CD14-positive monocyte (primary cell): Measurements from ENCODE around the gene MTNR1A. TPM values are rescaled to one million over a fixed set of nuclear protein-coding genes. Genes with fewer than 3 reads are reported as not detected.

ENCODE experiments used
- DNase-seq, 3 donors: peaks; one replicate each; pipeline ENCODE4 v3.0.0-alpha.2; 2011 to 2022
- H2AFZ ChIP-seq: 2 replicates; pipeline ENCODE4 v1.6.0; 2012; ENCODE audit warnings: mild to moderate bottlenecking, low read depth, low read length, inconsistent platforms; ENCODE audit not compliant: insufficient read depth, poor library complexity, severe bottlenecking
- H3K27ac ChIP-seq, 2 donors: 1 replicate in 1 of 2; 2 replicates in 1 of 2; pipeline ENCODE4 v1.5.1; 2012 to 2013; ENCODE audit warnings: low read length in 2 of 2, control low read depth in 1 of 2, inconsistent platforms in 1 of 2, low read depth in 1 of 2, mild to moderate bottlenecking in 1 of 2
- H3K27me3 ChIP-seq, 2 donors: one replicate each; pipeline versions ENCODE4 v1.6.0 to v1.6.1; 2011 to 2013; ENCODE audit warnings: low read length in 2 of 2; ENCODE audit not compliant: control insufficient read depth in 2 of 2, insufficient read depth in 2 of 2
- H3K36me3 ChIP-seq, 2 donors: replicated peaks in 1 of 2; 1 replicate in 1 of 2; 2 replicates in 1 of 2; pipeline versions ENCODE4 v1.5.1 to v1.6.1; 2012 to 2013; ENCODE audit warnings: low read length in 2 of 2, control low read depth in 1 of 2, inconsistent platforms in 1 of 2, mild to moderate bottlenecking in 1 of 2; ENCODE audit not compliant: insufficient read depth in 2 of 2, control insufficient read depth in 1 of 2
- H3K4me1 ChIP-seq, 2 donors: 1 replicate in 1 of 2; 2 replicates in 1 of 2; pipeline versions ENCODE4 v1.5.1 to v1.6.1; 2012 to 2013; ENCODE audit warnings: low read length in 2 of 2, control low read depth in 1 of 2, inconsistent platforms in 1 of 2, mild to moderate bottlenecking in 1 of 2, moderate library complexity in 1 of 2; ENCODE audit not compliant: insufficient read depth in 2 of 2, control insufficient read depth in 1 of 2
- H3K4me2 ChIP-seq: replicated peaks from 2 replicates; pipeline ENCODE3; 2012; ENCODE audit warnings: low read length, moderate library complexity, mild to moderate bottlenecking; ENCODE audit not compliant: poor library complexity, severe bottlenecking; ENCODE audit errors: extremely low read depth
- H3K4me3 ChIP-seq, 3 experiments: fragments of 200-600 bp in 1 of 3; sonication (generic) in 1 of 3; replicated peaks in 1 of 3; 1 replicate in 2 of 3; 2 replicates in 1 of 3; pipeline ENCODE4 v1.5.1; 2011 to 2013; ENCODE audit warnings: low read length in 3 of 3, mild to moderate bottlenecking in 3 of 3, control low read depth in 2 of 3, low read depth in 2 of 3, inconsistent platforms in 1 of 3, moderate library complexity in 1 of 3
- H3K79me2 ChIP-seq: 2 replicates; pipeline ENCODE4 v1.6.0; 2012; ENCODE audit warnings: mild to moderate bottlenecking, control low read depth, inconsistent platforms, low read length, moderate library complexity; ENCODE audit not compliant: insufficient read depth
- H3K9ac ChIP-seq: 2 replicates; pipeline ENCODE4 v1.6.0; 2017; ENCODE audit warnings: low read length, mild to moderate bottlenecking; ENCODE audit not compliant: insufficient read depth, poor library complexity, severe bottlenecking
- H3K9me3 ChIP-seq, 2 donors: replicated peaks in 1 of 2; 1 replicate in 1 of 2; 2 replicates in 1 of 2; pipeline versions ENCODE4 v1.5.1 to v1.6.1; 2012 to 2013; ENCODE audit warnings: low read length in 2 of 2, control low read depth in 1 of 2; ENCODE audit not compliant: control insufficient read depth in 1 of 2, insufficient read depth in 1 of 2
- H4K20me1 ChIP-seq: 2 replicates; pipeline ENCODE4 v1.6.0; 2012; ENCODE audit warnings: mild to moderate bottlenecking, low read length, control low read depth, moderate library complexity; ENCODE audit not compliant: insufficient read depth
- H3K27ac Mint-ChIP-seq, 7 donors: one replicate each; pipeline ENCODE4 v1.8.0; 2020; ENCODE audit warnings: mild to moderate bottlenecking in 7 of 7, mixed read lengths in 7 of 7, moderate library complexity in 6 of 7, inconsistent platforms in 2 of 7
- H3K27me3 Mint-ChIP-seq, 3 donors: one replicate each; pipeline ENCODE4 v1.8.0; 2021 to 2022; ENCODE audit warnings: low read depth in 3 of 3, mild to moderate bottlenecking in 3 of 3, mixed read lengths in 3 of 3, moderate library complexity in 3 of 3, inconsistent platforms in 1 of 3
- H3K36me3 Mint-ChIP-seq, 2 donors: one replicate each; pipeline ENCODE4 v1.8.0; 2020; ENCODE audit warnings: mixed read lengths in 2 of 2, inconsistent platforms in 1 of 2, mild to moderate bottlenecking in 1 of 2
- H3K4me1 Mint-ChIP-seq: one replicate; pipeline ENCODE4 v1.8.0; 2020; ENCODE audit warnings: mild to moderate bottlenecking, mixed read lengths
- H3K4me3 Mint-ChIP-seq, 2 donors: one replicate each; pipeline ENCODE4 v1.8.0; 2020; ENCODE audit warnings: mild to moderate bottlenecking in 2 of 2, mixed read lengths in 2 of 2, moderate library complexity in 1 of 2
- H3K9me3 Mint-ChIP-seq, 7 donors: one replicate each; pipeline ENCODE4 v1.8.0; 2020 to 2022; ENCODE audit warnings: mixed read lengths in 7 of 7, mild to moderate bottlenecking in 6 of 7, moderate library complexity in 6 of 7, inconsistent platforms in 2 of 7
- CTCF ChIP-seq: fragments of 200-600 bp; IDR thresholded peaks from one replicate; pipeline ENCODE4 v1.8.0; 2022; ENCODE audit warnings: antibody characterized with exemption, mild to moderate bottlenecking
- WGBS: methylation state at CpG from one replicate; pipeline ENCODE4 v1.1.5; 2013; ENCODE audit warnings: missing lambda C conversion rate; ENCODE audit not compliant: insufficient coverage; 5-methylcytosine and 5-hydroxymethylcytosine counted together
- intact Hi-C, 2 donors: fragments of 100-400 bp; cut with micrococcal nuclease; formaldehyde crosslinking; loops; one replicate each; pipeline versions ENCODE4 v1.15.0 to v1.15.1; 2023
- polyA plus RNA-seq, 3 donors: library from polyadenylated mRNA; depleted of rRNA in 1 of 3; unstranded in 2 of 3; stranded (reverse) in 1 of 3; fragments of 300-500 nt in 2 of 3; fragments of >200 nt in 1 of 3; fragmentation: Illumina TruSeq in 2 of 3; gene quantifications; 1 replicate in 2 of 3; 2 replicates in 1 of 3; pipeline ENCODE4 v1.2.3, GENCODE V29; 2012 to 2021

MTNR1A gene
- polyA plus RNA-seq, 3 donors = not detected

GRCh38 chr4:186545436-186545835, 9.9 kb downstream of the MTNR1A start:
- H3K27me3 Mint-ChIP-seq = peaks cover 0 to 3% (median 0%) of the 10 kb centered on the region in 3 donors
- H3K27ac ChIP-seq = no peak overlapping the region
- no peak for DNase-seq
- H3K4me3 Mint-ChIP-seq = no peak overlapping the region
- H3K27ac Mint-ChIP-seq = no peak overlapping the region
- no peak overlapping the region for H3K4me2 ChIP-seq
- no peaks in the 10 kb centered on the region for H4K20me1 ChIP-seq
- no peaks in the 10 kb centered on the region for H3K36me3 Mint-ChIP-seq
- H3K9me3 ChIP-seq = peaks cover 29 to 58% of the 10 kb centered on the region in 2 donors
- no peak overlapping the region for H2AFZ ChIP-seq
- H3K36me3 ChIP-seq = no peaks in the 10 kb centered on the region
- H3K79me2 ChIP-seq = no peaks in the 10 kb centered on the region
- no peak for TF ChIP-seq CTCF
- H3K9ac ChIP-seq = no peak overlapping the region
- 90% methylated on average over 4 of the region's 7 CpGs for WGBS
- no peaks in the 10 kb centered on the region for H3K4me1 Mint-ChIP-seq
- no peak overlapping the region for H3K4me3 ChIP-seq
- no peaks in the 10 kb centered on the region for H3K27me3 ChIP-seq
- peaks cover 10 to 30% (median 22%) of the 10 kb centered on the region in 7 donors for H3K9me3 Mint-ChIP-seq
- intact Hi-C loops = no loop called here
- no peaks in the 10 kb centered on the region for H3K4me1 ChIP-seq

DNA sequence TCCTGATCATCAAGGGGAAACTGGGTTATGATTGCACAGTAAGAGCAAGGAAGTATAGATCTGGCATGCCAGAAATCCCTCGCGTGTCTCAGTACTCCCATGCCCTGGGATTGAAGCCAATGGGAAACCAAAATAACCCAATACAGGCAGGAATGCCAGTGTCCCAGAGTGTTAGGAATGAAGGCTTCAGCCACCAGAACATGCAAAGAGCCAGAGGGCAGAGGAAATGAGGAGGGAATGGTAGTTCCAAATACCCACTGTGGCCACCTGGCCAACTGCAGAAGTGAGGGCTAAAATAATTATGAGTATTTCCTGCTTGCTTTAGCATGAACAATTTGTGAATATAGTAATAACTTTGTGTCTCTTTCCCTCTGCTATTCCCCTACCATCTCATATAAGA, 12.2 kb downstream of the MTNR1A start:
- peaks cover 29 to 73% of the 10 kb centered on the region in 2 donors for H3K9me3 ChIP-seq
- H3K27ac ChIP-seq = no peak overlapping the region
- H3K36me3 Mint-ChIP-seq = no peaks in the 10 kb centered on the region
- H3K9me3 Mint-ChIP-seq = peaks cover 12 to 47% (median 27%) of the 10 kb centered on the region in 7 donors
- no peak overlapping the region for H2AFZ ChIP-seq
- H3K4me3 ChIP-seq = no peak overlapping the region
- H3K4me1 ChIP-seq = no peaks in the 10 kb centered on the region
- no peak overlapping the region for H3K4me3 Mint-ChIP-seq
- DNase-seq = no peak
- H3K79me2 ChIP-seq = no peaks in the 10 kb centered on the region
- H3K27ac Mint-ChIP-seq = no peak overlapping the region
- H3K4me2 ChIP-seq = no peak overlapping the region
- H4K20me1 ChIP-seq = no peaks in the 10 kb centered on the region
- no peak for TF ChIP-seq CTCF
- H3K27me3 ChIP-seq = no peaks in the 10 kb centered on the region
- no peaks in the 10 kb centered on the region for H3K36me3 ChIP-seq
- no CpG with 5 or more reads among the region's 2 CpGs for WGBS
- intact Hi-C loops = no loop called here
- H3K9ac ChIP-seq = no peak overlapping the region
- no peaks in the 10 kb centered on the region for H3K4me1 Mint-ChIP-seq
- H3K27me3 Mint-ChIP-seq = peaks cover 0 to 3% (median 0%) of the 10 kb centered on the region in 3 donors
